A204.1 (cell line): Measurements from ENCODE around the gene CHD9.
"Not testable (repeated sequence)": the region's sequence is repeated elsewhere in the genome, so short reads cannot be mapped to it uniquely, and the experiment has no call there.

Source experiments
- FAIRE-seq: peaks from 2 replicates; lab custom pipeline; 2012; peaks lifted over from hg19 to GRCh38; lab: Jason Lieb, UNC

The CHD9 gene

GRCh38 chr16:53047515-53047914, 7.3 kb upstream of the CHD9 start:
- not testable (repeated sequence) for FAIRE-seq

- FAIRE-seq = no peak
These were observed 6.5 kb upstream of the CHD9 start for GRCh38 chr16:53048139-53048915.

GRCh38 chr16:53051255-53051654, 3.5 kb upstream of the CHD9 start:
- FAIRE-seq = not testable (repeated sequence)

DNA sequence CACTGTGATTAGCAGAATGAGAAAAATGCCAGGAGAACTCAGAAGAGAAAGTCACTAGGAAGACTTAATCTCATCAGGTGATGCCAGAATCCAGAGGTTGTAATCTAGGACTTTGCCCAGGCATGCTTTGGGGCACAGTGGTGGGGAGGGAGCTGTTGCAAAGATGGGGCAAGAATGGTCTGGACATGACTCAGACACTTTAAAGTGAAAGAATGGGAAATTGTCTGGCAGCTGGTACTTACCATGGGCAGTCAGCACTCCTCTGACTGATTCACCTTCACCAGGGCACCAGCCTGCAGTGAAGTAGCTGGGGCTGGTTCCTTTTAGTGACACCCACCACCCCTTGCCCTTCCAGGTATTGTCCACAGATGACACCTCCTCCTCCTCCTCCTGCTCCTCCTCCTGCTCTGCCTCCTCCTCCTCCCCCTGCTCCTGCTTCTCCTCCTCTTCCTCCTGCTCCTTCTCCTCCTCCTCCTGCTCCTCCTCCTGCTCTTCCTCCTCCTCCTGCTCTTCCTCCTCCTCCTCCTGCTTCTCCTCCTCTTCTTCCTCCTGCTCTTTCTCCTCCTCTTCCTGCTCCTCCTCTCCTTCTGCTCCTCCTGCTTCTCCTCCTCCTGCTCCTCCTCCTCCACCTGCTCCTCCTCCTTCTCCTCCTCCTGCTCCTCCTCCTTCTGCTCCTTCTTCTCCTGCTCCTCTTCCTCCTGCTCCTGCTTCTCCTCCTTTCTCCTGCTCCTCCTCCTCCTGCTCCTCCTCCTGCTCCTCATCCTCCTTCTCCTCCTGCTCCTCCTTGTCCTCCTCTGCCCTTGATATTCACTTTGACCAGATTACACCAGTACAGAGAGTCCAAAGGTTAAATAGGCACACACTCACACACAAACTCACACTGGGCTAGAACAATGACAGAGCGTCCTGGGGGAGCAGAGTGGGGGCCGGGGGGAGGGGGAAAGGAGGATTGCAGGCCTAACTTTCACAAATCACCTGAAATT, 2.0 kb upstream of the CHD9 start, which contains the start of gene CHD9NB:
Gene CHD9NB, minus strand, starts transcription at position 379 of the 983 bp plus-strand sequence. CDS start 8,739 bp downstream, outside the sequence.
- FAIRE-seq = peak; percentile 78

- no peak for FAIRE-seq
These were observed 673 bp upstream of the CHD9 start for GRCh38 chr16:53053967-53054669.

GRCh38 chr16:53055541-53056391, 975 bp downstream of the CHD9 start:
- no peak for FAIRE-seq

DNA sequence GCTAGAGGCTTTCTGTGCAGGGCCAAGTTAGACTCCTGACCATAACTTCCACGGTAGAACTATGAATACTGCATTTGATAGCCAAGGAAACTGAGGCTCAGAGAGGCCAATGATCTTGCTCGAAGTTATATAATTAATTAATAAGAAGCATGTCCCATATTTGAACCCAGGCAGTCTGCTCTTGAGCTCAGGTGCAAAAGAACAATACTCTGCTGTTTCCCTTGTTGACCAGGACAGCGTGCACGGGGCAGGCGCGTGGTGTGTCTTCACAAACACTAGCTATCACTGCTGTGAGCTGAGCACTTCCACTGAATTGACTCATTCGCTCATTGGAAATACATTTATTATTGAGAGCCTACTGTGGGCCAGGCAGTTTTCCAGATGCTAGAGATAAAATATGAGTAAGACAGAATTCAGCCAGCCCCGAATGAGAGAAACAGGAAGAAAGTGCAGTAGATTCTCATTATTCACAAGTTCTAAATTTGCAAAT, 1.6 kb downstream of the CHD9 start:
- no peak for FAIRE-seq

GRCh38 chr16:53057658-53058057, 2.9 kb downstream of the CHD9 start:
- FAIRE-seq = no peak

DNA sequence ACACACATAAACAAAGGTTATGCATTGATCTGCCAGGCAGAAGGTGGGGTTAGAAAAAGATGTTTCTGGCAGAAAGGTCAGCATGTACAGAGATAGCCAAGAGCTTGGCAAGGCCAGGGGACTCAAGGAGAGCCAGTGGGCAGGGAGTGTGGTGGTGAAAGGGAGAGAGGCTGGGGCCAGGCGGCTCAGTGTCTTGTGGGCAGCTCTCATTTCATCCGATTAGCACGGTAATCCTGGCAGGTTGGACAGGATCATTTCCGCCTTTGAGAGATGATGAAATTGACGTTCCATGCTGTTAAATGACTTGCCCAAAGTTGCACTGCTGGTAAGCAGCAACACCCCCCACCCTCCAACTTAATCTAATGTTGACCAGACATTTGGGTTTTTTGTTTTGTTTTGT, 3.6 kb downstream of the CHD9 start:
- FAIRE-seq = no peak

DNA sequence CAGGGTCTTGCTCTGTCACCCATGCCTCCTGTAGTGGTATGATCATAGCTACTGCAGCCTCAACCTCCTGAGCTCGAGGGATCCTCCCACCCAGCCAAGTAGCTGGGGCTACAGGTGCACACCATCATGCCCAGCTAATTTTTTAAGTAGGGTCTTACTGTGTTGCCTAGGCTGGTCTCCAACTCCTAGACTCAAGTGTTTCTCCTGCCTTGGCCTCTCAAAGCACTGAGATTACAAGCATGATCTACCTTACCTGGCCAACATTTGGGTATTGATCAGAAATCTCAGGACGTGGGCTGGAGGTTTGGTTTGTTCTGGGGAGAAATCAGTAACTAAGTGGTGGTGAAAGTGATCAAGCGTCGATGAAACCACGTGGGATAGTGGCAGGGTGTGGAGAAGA, 4.1 kb downstream of the CHD9 start:
- no peak for FAIRE-seq

DNA sequence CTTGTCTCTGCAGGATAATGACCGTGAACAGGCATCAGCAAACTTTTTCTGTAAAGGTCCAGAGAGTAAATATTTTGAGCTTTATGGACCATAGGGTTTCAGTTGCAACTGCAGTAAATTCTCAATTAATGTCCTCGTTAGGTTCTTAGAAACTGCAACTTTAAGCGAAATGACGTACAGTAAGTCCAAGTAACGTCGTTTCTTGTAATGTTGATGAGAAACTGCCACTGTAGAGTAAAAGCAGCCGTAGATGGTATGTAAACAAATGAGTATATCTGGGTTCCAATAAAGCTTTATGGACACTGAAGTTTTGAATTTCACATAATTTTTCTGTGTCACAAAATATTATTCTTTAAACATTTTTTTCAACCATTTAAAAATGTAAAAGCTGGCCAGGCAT, 4.9 kb downstream of the CHD9 start:
- FAIRE-seq = no peak

DNA sequence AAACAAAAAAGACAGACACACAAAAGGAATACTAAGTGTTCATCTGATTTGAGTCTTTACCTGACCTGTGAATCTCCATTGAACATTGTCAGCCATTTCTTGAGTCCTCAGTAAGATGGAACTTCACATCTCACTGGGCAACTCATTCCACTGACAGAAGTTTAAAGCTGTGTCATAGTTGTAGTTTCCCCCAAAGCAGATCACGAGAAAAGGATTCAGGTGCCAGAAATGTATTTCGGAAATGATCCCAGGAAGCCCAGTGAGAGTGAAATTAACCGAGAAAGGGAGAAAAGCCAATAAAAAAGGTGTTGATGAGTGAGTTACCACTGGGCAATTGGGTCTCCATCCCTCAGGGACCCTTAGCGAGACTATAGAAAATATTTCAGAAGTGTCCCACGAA, 6.5 kb downstream of the CHD9 start:
- FAIRE-seq = no peak

GRCh38 chr16:53061701-53062159, 6.9 kb downstream of the CHD9 start:
- no peak for FAIRE-seq

DNA sequence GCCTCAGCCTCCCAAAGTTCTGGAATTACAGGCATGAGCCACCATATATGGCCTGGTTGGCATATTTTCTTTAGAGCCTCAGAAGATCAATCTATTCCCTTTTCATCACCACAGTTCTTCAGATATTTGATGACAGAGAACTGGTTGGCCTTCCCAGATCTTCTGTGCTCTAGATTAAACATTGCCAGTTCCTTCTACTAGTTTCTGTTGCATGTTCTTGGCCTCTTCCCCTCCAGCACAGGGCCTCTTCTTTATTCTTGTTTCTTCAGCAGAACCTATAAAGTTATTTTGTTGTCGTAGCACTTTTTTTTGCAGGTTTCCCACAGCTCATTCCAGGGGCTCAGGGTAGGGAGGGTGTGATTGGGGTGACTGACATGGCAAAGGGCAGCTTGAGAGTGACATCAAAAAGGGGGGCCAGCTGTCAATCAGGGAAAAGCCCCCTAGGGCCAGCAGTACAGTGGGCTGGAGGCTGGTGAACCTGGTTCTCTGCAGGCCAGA, 9.3 kb downstream of the CHD9 start:
- no peak for FAIRE-seq

- no peak for FAIRE-seq
These were observed 10.8 kb downstream of the CHD9 start for GRCh38 chr16:53065461-53066061.

DNA sequence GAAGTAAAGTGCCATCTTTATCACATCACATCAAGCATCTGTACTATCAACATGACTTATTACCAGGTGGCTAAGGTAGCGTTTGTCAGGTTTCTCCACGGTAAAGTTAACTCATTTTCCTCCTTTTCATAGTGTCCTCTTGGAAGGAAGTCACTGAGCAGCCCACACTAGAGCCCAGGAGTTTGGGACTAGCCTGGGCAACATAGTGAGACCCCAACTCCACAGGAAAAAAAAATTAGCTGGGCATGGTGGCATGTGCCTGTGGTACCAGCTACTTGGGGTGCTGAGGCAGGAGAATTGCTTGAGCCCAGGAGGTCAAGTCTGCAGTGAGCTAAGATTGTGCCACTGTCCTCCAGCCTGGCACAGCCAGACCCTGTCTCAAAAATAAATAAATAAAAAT, 12.9 kb downstream of the CHD9 start:
- FAIRE-seq = no peak

DNA sequence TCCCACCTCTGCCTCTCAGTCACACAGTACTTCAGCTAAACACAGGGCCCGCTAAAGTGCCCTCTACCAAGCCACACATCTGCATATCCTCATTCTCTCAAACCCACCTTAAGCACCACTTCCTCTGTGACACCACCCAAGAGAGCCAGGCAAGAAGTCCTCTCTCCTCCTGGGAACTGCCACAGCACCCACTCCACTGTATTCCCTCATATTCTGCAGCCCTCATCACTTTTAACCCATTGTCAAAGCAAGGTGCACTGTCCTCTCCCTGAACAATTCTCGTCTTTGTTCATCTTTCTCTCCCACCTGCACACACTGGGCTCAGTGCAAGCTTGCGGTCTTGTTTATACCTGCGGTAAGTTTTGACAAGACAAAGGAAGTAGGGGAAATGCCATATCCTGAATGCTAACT, 13.6 kb downstream of the CHD9 start:
- FAIRE-seq = no peak

DNA sequence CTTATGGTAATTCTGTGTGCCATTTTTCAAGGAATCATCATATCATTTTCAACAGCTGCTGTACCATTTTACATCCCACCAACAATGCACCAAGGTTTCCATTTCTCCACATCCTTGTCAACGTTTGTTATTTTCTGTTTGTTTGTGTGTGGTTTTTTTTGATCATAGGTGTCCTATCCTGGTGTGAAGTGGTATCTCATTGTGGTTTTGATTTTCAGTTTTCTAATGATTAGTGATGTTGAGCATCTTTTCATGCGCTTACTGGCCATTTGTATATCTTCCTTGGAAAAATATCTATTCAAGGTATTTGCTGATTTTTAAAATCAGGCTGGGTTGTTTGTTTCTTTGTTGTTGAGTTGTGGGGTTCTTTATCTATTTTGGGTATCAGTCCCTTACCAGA, 15.0 kb downstream of the CHD9 start:
- FAIRE-seq = no peak

DNA sequence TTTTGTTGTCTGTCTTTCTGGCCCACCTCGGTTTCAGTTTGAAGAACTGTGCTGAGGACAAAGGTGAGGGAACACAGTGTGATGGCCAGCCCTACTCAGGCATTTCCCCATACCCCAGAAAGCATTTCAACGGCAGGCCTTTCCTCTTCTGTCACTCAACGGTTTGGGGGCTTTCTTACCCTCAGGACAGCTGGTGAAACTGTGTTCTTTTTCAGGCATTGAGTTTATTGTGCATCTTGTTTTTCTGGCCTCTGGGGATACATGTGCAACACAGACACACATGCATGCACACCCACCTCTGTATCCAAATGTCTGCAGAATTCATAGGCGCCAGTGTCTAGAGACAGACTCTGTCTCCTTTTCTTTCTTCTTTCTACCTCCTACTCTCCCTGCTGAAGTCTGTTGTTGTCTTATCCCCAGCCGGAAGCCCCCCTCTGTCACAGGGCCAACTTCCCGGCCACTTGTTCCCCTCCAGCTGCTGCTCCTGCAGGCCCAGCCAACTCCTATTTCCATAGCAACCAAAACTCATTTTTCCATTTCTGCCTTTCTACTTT, 17.0 kb downstream of the CHD9 start:
- FAIRE-seq = no peak

DNA sequence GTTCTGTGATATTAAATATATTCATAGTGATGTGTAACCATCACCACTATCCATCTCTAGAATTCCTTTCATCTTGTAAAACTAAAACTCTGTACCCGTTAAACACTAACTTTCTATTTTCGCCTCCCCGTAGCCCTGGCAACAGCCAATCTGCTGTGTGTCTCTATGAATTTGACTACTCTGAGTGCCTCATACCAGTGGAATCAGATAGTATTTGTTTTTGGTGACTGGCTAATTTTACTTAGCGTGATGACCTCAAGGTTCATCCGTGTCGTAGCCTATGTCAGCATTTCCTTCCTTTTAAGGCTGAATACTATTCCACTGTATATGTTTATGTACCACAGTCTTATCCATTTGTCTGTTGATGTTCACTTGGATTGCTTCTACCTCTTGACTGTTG, 18.2 kb downstream of the CHD9 start:
- FAIRE-seq = no peak
